Measurements from ENCODE around the gene PDGFA.
A peak's percentile ranks its signal among the peaks of the same experiment; 100 is the strongest.

The PDGFA gene

DNA sequence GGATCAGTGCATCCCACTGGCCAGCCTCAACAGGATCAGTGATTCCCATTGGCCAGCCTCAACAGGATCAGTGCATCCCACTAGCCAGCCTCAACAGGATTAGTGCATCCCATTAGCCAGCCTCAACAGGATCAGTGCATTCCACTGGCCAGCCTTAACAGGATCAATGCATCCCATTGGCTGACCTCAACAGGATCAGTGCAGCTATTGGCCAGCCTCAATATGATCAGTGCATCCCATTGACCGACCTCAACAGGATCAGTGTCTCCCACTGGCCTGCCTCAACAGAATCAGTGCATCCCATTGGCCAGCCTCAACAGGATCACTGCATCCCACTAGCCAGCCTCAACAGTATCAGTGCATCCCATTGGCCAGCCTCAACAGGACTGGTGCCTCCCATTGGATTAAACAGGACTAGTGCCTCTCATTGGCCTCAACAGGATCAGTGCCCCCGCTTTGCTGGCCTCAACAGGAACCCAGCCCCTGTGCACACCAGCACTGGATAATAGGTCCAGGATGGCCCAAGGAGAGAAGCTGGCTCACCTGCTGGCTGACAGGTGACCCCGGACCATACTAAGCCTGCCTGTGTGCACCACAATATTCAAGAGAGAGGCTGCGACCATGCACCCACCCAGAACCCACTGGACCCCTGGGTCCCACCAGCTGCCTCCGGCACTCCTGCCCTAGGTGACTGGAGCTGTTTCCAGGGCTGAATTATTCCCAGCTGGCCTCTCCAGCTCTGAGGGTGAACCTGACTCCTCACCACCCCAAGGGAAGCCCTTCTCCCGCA is 59.9 kb downstream of the PDGFA start:
- Histone ChIP-seq H3K9ac (ENCODE audit: low read depth, low read length) (no peak overlapping the region), H3K4me1 (ENCODE audit: control insufficient read depth, insufficient read depth, low read length) (peaks cover 2% of the 10 kb centered on the region), H3K27me3 (ENCODE audit: control insufficient read depth, insufficient read depth, low read length) (no peaks in the 10 kb centered on the region), H3K9me3 (ENCODE audit: control insufficient read depth, insufficient read depth, low read length) (no peaks in the 10 kb centered on the region), H3K36me3 (ENCODE audit: control insufficient read depth, insufficient read depth, low read length) (peaks cover 3% of the 10 kb centered on the region), H3K4me3 (ENCODE audit: low read depth, low read length) (no peak overlapping the region)

DNA sequence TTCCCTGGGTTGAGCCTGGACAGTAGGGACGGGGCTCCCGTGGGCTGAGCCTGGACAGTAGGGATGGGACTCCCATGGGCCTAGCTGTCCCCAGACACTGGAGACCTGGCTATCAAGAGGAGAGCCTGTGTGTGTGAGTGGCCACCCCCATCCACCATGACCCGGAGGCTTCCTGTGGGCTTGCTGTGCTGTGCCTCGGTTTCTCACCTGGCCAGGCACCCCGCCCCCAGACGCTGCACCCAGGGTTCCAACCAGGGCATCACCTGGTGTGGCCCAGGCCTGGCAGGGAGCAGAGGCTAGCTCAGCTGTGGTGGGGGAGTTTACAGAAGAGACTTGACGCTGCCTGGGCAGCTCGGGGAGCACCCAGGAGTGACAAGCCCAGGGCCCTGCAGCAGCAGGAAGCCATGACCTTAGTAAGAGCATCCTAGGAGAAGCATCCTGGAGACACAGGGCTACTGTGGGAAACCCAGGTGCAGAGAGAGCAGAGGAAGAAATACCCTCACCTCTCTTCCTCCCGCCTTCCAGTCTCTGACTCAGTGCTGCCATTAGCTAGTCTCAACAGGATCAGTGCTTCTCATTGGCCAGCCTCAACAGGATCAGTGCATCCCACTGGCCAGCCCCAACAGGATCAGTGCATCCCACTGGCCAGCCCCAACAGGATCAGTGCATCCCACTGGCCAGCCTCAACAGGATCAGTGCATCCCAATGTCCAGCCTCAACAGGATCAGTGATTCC is 61.0 kb downstream of the PDGFA start:
- H3K9me3 ChIP-seq (ENCODE audit: control insufficient read depth, insufficient read depth, low read length) = no peaks in the 10 kb centered on the region
- no peak overlapping the region for H3K9ac ChIP-seq (ENCODE audit: low read depth, low read length)
- H3K4me3 ChIP-seq (ENCODE audit: low read depth, low read length) = no peak overlapping the region

DNA sequence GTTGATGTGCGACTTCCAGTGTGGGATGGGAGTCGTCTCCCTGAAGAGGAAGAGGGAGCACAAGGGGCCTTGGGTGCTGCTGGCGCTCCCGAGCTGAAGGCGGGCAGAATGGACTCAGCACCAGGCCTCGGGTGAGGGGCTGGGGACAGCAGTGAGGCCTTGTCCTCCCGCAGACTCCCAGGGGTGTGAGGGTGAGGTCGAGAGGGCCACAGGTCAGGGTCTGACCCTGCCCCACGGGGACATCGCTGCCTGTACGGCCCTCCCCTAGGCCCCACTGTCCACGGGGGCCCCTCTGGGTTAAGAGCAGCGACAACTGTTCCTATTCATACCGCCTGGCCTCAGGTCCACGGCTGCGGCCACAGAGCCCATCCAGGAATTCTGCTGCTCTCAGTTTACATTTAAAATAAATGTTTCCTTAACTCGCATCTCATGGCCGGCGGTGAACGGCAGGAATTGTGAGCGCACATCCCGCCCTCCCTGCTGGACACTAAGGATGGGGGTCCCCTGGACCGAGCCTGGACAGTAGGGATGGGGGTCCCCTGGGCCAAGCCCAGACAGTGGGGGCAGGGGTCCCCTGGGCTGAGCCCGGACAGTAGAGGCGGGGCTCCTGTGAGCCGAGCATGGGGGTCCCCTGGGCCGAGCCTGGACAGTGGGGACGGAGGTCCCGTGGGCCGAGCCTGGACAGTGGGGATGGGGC is 61.7 kb downstream of the PDGFA start:
- H3K4me3 ChIP-seq (ENCODE audit: low read depth, low read length) = no peak overlapping the region
- H3K9me3 ChIP-seq (ENCODE audit: control insufficient read depth, insufficient read depth, low read length) = no peaks in the 10 kb centered on the region
- H3K36me3 ChIP-seq (ENCODE audit: control insufficient read depth, insufficient read depth, low read length) = peaks cover 3% of the 10 kb centered on the region
- no peak overlapping the region for H3K9ac ChIP-seq (ENCODE audit: low read depth, low read length)
- peaks cover 2% of the 10 kb centered on the region for H3K4me1 ChIP-seq (ENCODE audit: control insufficient read depth, insufficient read depth, low read length)
- peaks cover under 1% of the 10 kb centered on the region for H3K27me3 ChIP-seq (ENCODE audit: control insufficient read depth, insufficient read depth, low read length)

More for the DNA sequence above, 61.0 kb downstream of the PDGFA start:
- H3K36me3 ChIP-seq (ENCODE audit: control insufficient read depth, insufficient read depth, low read length) = peaks cover 3% of the 10 kb centered on the region
- no peaks in the 10 kb centered on the region for H3K27me3 ChIP-seq (ENCODE audit: control insufficient read depth, insufficient read depth, low read length)
- peaks cover 2% of the 10 kb centered on the region for H3K4me1 ChIP-seq (ENCODE audit: control insufficient read depth, insufficient read depth, low read length)

DNA sequence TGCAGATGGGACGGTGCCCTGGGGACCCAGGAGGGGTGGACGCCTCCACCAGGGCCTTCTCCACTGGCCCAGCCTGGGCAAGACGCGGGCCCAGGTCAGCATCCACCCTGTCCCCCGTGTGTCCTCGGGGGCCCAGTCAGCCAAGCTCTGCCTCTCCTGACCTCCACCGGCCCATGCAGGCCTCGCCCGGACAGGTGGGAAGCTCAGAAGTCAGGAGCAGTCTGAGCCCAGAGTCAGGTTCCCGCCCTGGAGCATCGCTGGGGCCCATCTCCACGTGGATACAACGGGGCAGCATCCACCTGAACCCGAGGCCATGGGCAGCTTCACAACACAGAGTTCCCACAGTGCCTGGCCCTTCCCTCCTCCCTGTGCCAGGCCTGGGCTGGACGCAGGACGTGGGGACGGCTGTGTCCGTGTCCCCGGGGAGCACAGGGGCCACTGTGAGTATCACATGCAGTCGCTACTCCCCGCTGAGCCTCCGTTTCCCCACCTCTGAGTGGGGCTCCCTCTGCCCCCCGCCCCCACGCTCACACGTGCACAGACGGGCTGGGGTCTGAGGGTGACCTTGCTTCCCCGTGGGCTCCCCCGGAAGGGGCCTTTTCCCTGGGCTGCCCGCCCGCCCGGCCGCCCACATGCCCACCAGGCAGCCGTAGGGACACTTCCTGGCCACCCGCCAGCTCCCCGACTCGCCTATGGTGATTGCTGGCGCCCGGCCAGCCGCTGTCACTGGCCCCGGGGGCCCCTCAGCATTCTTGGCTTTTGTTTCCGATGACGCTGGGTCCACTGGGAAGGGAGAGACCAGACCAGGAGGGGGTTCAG is 64.3 kb downstream of the PDGFA start:
- Histone ChIP-seq H3K27me3 (ENCODE audit: control insufficient read depth, insufficient read depth, low read length) (peaks cover 12% of the 10 kb centered on the region), H3K4me3 (ENCODE audit: low read depth, low read length) (no peak overlapping the region), H3K36me3 (ENCODE audit: control insufficient read depth, insufficient read depth, low read length) (peaks cover 3% of the 10 kb centered on the region), H3K4me1 (ENCODE audit: control insufficient read depth, insufficient read depth, low read length) (peaks cover 9% of the 10 kb centered on the region), H3K9ac (ENCODE audit: low read depth, low read length) (no peak overlapping the region), H3K9me3 (ENCODE audit: control insufficient read depth, insufficient read depth, low read length) (no peaks in the 10 kb centered on the region)

DNA sequence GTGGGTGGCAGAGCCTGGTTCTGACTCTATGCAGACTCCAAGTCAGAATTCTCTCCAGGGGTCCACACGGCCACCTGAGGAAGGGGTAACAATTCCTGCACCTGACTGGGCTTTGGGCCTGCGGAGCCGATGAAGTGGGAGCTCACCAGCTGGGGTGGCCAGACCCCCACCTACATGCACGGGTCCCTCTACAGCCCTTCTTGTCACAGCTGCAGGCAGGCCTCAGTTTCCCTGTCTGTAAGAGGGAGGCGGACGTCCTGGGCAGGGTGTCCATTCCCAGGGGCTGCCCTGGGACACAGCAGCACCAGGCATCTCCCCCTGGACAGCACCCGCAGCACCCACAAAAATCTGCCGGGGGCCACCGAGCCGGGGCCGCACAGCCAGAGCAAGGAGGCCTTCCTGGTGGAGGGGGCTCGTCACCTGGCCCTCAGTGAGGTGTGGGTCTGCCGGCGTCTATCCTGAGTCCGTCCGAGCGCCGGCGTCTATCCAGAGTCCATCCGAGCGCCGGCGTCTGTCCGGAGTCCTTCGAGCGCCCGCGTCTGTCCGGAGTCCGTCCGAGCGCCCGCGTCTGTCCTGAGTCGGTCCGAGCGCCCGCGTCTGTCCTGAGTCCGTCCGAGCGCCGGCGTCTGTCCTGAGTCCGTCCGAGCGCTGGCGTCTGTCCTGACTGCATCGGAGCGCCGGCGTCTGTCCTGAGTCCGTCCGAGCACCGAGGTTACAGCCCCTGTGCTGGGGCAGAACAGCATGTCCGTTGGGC is 65.1 kb downstream of the PDGFA start:
- H3K27me3 ChIP-seq (ENCODE audit: control insufficient read depth, insufficient read depth, low read length) = peaks cover 12% of the 10 kb centered on the region
- H3K9ac ChIP-seq (ENCODE audit: low read depth, low read length) = no peak overlapping the region
- H3K36me3 ChIP-seq (ENCODE audit: control insufficient read depth, insufficient read depth, low read length) = peaks cover 3% of the 10 kb centered on the region

DNA sequence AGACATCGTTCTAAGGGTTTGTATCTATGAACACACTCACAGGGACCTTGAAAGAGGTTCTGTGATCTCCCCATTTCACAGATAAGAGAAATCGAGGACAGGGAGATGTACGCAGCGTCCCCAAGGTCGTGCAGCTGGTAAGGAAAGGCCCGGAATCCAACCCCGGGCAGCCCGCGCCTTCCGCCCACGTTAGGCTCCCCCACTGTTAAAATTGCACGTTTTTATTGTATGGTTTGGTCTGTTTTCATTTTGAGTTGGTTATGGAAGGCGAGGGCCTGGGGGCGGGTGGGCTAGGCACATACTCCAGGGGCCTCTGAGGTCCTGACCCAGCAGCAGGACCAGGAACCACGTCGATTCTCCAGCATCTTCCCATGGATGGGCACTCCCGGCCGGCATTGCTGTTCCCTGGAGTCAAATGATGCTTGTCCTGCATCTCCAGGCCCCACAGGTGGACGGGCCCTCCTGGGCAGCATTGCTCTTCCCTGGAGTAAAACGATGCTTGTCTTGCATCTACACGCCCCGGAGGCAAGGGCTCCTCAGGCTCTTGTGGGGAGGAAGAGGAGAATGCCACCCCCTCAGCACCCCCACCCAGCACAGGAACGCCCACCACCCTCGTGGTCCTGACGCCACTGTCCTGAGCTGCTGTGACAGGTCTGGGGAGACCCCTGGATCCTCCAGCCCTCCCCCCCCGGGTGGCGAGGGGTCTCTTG is 65.9 kb downstream of the PDGFA start:
- Histone ChIP-seq H3K4me3 (ENCODE audit: low read depth, low read length) (no peak overlapping the region), H3K9ac (ENCODE audit: low read depth, low read length) (no peak overlapping the region), H3K36me3 (ENCODE audit: control insufficient read depth, insufficient read depth, low read length) (peaks cover 3% of the 10 kb centered on the region), H3K9me3 (ENCODE audit: control insufficient read depth, insufficient read depth, low read length) (no peaks in the 10 kb centered on the region), H3K4me1 (ENCODE audit: control insufficient read depth, insufficient read depth, low read length) (peaks cover 9% of the 10 kb centered on the region), H3K27me3 (ENCODE audit: control insufficient read depth, insufficient read depth, low read length) (peaks cover 12% of the 10 kb centered on the region)

More for the DNA sequence above, 65.1 kb downstream of the PDGFA start:
- Histone ChIP-seq H3K4me3 (ENCODE audit: low read depth, low read length) (no peak overlapping the region), H3K4me1 (ENCODE audit: control insufficient read depth, insufficient read depth, low read length) (peaks cover 9% of the 10 kb centered on the region), H3K9me3 (ENCODE audit: control insufficient read depth, insufficient read depth, low read length) (no peaks in the 10 kb centered on the region)

DNA sequence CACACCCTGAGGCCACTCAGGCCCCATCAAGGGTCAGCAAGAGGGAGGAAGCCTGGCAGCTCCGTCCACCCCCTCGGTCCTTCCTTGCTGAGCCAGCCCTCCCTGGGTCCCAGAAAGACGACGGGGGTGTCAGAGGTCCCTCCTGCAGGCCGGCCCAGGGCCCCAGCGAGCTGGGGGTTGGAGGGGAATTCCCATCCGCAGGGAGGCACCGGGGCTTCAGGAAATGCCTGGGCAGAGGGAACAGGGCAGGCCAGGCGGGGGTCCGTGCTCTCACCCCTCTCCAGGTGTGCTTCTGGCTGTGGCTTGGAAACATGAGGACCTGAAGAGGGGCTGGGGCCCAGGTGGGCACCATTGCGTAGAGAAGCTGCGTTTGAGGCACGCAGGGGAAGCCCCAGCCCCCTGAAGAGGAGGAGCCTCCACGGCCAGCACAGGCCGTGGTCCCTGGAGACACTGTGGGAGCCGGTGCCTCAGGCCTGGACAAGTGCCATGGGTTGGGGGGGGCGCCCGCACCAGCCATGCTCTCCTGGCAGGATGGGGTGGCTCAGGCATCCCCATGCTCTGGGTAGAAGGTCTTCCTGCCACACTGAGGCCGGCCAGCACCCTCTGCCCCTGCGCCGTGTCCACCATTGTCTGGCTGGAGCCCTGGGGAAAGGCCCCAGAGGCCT is 66.7 kb downstream of the PDGFA start:
- H3K9me3 ChIP-seq (ENCODE audit: control insufficient read depth, insufficient read depth, low read length) = no peaks in the 10 kb centered on the region
- peak overlapping the region; percentile 28 for H3K4me3 ChIP-seq (ENCODE audit: low read depth, low read length)
- H3K9ac ChIP-seq (ENCODE audit: low read depth, low read length) = no peak overlapping the region
- peaks cover 12% of the 10 kb centered on the region for H3K27me3 ChIP-seq (ENCODE audit: control insufficient read depth, insufficient read depth, low read length)
- peaks cover 9% of the 10 kb centered on the region for H3K4me1 ChIP-seq (ENCODE audit: control insufficient read depth, insufficient read depth, low read length)
- H3K36me3 ChIP-seq (ENCODE audit: control insufficient read depth, insufficient read depth, low read length) = peaks cover 3% of the 10 kb centered on the region

DNA sequence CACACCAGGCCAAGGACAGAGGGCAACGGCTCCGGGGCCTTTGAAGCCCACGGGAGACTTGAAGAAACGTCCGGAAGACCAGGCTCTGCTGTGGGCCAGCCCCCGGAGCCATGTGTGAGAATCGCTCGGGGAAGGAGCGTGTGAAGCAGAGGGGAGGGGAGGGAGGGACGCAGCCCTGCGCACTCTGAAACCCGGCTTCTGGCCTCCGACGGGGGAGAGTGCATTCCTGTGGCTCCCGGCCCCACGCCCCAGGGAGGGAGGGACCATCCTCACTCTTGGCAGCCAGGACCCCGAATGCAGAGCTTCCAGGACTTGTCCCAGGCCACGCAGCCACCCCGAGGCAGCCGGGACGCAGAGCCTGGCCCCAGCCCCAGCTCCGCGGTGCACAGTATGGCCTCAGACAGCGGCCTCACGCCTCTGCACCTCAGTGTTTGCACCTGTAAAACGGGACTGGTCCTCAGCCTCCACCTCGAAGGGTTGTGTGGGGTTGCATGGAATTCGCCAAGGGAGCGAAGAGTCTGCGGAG is 67.4 kb downstream of the PDGFA start:
- peaks cover 12% of the 10 kb centered on the region for H3K27me3 ChIP-seq (ENCODE audit: control insufficient read depth, insufficient read depth, low read length)
- H3K9ac ChIP-seq (ENCODE audit: low read depth, low read length) = no peak overlapping the region
- peaks cover 9% of the 10 kb centered on the region for H3K4me1 ChIP-seq (ENCODE audit: control insufficient read depth, insufficient read depth, low read length)
- peak overlapping the region; percentile 28 for H3K4me3 ChIP-seq (ENCODE audit: low read depth, low read length)
- H3K9me3 ChIP-seq (ENCODE audit: control insufficient read depth, insufficient read depth, low read length) = no peaks in the 10 kb centered on the region
- peaks cover 3% of the 10 kb centered on the region for H3K36me3 ChIP-seq (ENCODE audit: control insufficient read depth, insufficient read depth, low read length)

DNA sequence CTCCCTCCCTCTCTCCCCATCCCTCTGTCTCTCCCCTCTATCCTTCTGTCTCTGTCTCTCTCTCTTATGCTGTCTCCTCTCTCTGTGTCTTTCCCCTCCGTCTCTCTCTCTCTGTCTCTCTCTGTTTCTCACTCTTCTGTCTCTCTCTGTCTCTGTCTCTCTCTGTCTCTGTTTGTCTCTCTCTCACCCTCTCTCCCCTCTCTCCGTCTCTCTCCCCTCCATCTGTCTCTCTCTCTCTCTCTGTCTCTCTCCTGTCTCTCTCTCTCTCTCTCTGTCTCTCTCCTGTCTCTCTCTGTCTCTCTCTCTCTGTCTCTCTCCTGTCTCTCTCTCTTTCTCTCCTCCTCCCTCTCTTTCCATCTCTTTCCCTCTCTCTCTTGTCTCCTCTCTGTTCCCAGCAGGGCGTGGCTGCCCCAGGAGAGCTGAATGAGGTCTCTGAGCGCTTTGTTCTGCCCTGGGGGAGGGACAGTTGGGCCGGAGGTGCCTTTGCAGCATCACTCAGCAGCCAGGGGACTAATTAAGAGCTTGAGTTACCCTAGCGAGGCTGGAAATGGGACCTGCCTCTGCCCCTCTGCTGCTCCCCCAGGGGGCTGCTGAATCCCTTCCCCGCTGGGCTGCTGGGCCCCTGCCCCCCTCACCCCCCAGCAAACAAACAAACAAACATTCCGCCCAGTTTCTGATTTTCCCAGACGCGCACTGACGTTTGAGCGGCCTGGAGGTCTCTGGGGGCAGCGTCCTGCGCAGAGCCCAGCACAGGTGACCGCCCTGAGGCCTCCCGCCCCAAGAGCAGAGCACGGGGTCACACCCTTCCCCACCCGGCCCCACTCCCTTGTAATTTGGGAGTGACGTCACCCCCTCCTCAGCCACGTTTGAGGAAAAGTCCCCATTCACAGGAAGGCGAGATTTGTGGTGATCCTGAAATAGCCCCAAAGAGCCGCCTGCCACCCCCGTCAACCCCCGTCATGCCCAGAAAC is 68.1 kb downstream of the PDGFA start:
- peak overlapping the region; percentile 28 for H3K4me3 ChIP-seq (ENCODE audit: low read depth, low read length)
- peaks cover 9% of the 10 kb centered on the region for H3K4me1 ChIP-seq (ENCODE audit: control insufficient read depth, insufficient read depth, low read length)
- H3K36me3 ChIP-seq (ENCODE audit: control insufficient read depth, insufficient read depth, low read length) = peaks cover 3% of the 10 kb centered on the region
- H3K9me3 ChIP-seq (ENCODE audit: control insufficient read depth, insufficient read depth, low read length) = no peaks in the 10 kb centered on the region
- peaks cover 12% of the 10 kb centered on the region for H3K27me3 ChIP-seq (ENCODE audit: control insufficient read depth, insufficient read depth, low read length)
- H3K9ac ChIP-seq (ENCODE audit: low read depth, low read length) = no peak overlapping the region

All from iPS-15b (cell line).